Activated naive CD4-positive, alpha-beta T cell treated with anti-CD3 and anti-CD28 coated beads, Interleukin-2, amount 10 ng/mL, durations not matched to agents 7 days and 5 days (primary cell): ENCODE measurements around the gene DPYD.
"Not testable (repeated sequence)": the region's sequence is repeated elsewhere in the genome, so short reads cannot be mapped to it uniquely, and the experiment has no call there.

Experiments
- CTCF ChIA-PET: fragments of 350-600 bp; sonication (Branson Sonifier 250); formaldehyde crosslinking; loops from one replicate; lab custom pipeline; 2021; ENCODE audit warnings: antibody characterized with exemption; lab: Charles Lee
- DNase-seq: peaks from one replicate; pipeline ENCODE4 v3.0.0-alpha.2; 2020
- H3K27ac Mint-ChIP-seq: one replicate; pipeline ENCODE4 v1.8.0; 2021; ENCODE audit warnings: mild to moderate bottlenecking, moderate library complexity, mixed read lengths
- H3K27me3 Mint-ChIP-seq: one replicate; pipeline ENCODE4 v1.8.0; 2021; ENCODE audit warnings: mild to moderate bottlenecking, mixed read lengths
- H3K36me3 Mint-ChIP-seq: one replicate; pipeline ENCODE4 v1.8.0; 2021; ENCODE audit warnings: mixed read lengths
- H3K4me1 Mint-ChIP-seq: one replicate; pipeline ENCODE4 v1.8.0; 2021; ENCODE audit warnings: mixed read lengths
- H3K4me3 Mint-ChIP-seq: one replicate; pipeline ENCODE4 v1.8.0; 2021; ENCODE audit warnings: mild to moderate bottlenecking, moderate library complexity, mixed read lengths
- H3K9me3 Mint-ChIP-seq: one replicate; pipeline ENCODE4 v1.8.0; 2021; ENCODE audit warnings: mixed read lengths

The DPYD gene

DNA sequence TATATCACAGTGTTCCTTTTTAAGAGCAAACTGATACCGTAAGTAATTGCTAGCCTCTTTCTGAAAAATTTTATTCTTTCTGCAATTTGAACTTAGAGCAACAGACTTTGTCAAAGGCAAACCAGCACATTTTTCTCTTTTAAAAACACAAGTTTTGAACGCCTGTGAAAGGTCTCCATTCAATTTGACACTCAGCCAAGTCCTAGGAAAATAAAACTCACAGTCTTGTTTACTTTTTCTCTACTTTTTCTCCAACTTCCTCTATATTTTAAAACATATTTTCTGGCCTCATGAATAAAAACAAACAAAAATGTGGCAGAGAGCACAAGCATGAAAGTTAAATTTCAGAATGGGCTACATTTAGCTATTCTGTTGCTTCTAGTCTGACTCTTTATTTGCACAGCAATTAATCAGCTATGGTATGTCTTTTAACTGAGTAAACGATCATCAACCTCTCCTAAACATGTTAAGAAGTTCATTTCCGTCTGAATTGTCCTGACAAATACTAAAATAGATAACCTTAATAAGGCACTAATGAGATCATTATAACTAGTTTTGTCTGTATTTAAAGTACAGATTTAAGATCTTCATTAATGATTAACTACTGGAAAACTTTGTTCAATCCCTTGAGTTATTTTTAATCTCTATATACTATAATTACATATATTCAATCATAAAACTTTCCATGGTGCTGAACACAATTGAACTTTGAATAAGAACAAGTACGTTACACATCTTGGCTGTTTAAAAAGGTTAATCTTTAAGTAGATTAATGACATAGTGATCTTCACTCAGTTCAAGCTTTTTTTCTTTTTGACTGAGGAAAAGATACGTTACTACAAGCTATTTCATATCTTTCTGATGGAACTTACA lies 648.7 kb downstream of the DPYD start:
- CTCF ChIA-PET: no interaction called here

DNA sequence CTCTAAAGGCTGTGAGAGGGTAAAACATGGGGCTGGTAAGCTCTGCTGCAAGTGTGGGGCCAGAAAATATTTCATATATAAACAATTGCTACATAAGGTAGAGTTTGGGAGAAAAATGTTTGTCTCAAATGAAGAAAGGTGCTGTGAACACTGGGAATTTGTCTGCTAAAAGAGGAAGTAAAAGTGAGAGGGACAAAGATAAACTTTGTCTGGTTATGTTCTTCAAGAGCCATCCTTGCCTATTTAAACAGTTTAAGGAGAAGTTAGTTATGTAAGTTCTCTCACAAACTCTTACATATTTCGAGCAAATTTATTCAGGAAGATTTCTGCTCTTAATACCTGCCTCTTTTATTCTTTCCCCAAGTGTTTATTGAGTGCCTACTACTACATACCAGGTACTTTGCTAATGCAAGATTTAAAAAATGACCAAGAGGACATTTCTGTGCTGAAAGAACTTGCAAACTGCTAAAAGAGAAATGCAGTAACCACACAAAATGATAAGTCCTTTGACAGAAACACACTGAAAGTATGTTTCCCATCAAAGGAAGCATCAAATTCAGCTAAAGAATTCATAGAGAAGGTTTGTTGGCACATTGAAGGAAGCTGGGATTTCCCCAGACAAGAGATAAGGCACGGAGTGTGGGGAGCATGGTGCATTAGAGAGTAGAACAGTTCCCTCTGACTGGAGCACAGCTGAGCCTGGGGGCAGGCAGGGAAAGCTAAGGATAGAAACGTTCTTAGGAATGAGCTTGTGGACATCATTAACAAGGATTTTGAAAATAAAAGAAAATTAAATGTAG lies 650.1 kb downstream of the DPYD start:
- Mint-ChIP-seq H3K9me3 (no peaks in the 10 kb centered on the region), H3K27ac (no peak overlapping the region), H3K27me3 (no peaks in the 10 kb centered on the region), H3K4me3 (no peak overlapping the region), H3K4me1 (no peaks in the 10 kb centered on the region), H3K36me3 (peaks cover 2% of the 10 kb centered on the region)
- no peak for DNase-seq
- CTCF ChIA-PET: no interaction called here

More for the DNA sequence above, 648.7 kb downstream of the DPYD start:
- H3K27me3 Mint-ChIP-seq: no peaks in the 10 kb centered on the region
- no peaks in the 10 kb centered on the region for H3K4me1 Mint-ChIP-seq
- H3K27ac Mint-ChIP-seq: no peak overlapping the region
- DNase-seq: no peak
- H3K9me3 Mint-ChIP-seq: no peaks in the 10 kb centered on the region
- no peak overlapping the region for H3K4me3 Mint-ChIP-seq
- peaks cover 3% of the 10 kb centered on the region for H3K36me3 Mint-ChIP-seq

DNA sequence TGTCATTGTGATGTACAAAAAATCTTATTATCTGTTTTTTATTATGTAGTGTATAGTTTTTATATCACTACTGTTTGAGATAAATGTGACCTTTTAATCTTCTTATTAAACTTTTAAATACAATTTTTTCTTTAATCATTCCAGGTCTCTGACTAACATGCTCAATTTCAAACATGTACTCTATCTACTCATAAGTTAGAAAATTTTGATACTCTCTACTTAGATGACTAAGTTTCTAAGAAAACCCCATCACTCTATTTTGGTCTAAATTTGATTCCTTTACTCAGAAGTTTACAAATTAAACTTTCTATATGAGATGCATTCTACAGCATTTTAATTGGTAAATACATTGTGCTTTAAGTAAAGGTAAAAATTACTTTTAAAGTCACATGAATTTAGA lies 655.2 kb downstream of the DPYD start:
- Mint-ChIP-seq H3K4me3 (no peak overlapping the region), H3K27ac (no peak overlapping the region), H3K27me3 (no peaks in the 10 kb centered on the region), H3K9me3 (no peaks in the 10 kb centered on the region), H3K4me1 (no peaks in the 10 kb centered on the region), H3K36me3 (peaks cover 2% of the 10 kb centered on the region)
- DNase-seq: no peak
- CTCF ChIA-PET: no interaction called here

DNA sequence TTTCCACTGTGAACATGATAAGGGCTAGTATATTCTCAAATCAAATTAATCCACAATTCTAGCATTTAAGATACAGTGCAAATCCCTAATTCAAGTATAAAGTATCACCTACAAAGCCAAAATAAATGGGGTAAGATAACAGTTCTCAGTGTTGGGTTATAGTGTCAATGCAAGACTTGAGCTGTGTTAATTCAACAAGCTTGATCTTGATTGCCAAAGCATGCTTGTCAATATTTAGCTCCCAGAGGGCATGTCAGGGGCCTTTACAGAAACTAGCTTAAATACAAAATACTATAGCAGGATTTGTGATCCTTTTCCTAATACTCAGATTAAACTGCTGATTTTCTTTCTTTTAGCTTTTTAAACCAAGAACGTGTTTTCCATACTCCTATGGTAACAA lies 658.0 kb downstream of the DPYD start:
- Mint-ChIP-seq H3K27me3 (no peaks in the 10 kb centered on the region), H3K4me3 (no peak overlapping the region), H3K36me3 (peaks cover 2% of the 10 kb centered on the region), H3K27ac (no peak overlapping the region), H3K4me1 (no peaks in the 10 kb centered on the region), H3K9me3 (no peaks in the 10 kb centered on the region)
- DNase-seq: no peak
- CTCF ChIA-PET: interaction anchor here (0.6 kb wide), 1 partner anchor 586 kb away, joined by 3 read pairs; no protein-coding TSS in a partner anchor

DNA sequence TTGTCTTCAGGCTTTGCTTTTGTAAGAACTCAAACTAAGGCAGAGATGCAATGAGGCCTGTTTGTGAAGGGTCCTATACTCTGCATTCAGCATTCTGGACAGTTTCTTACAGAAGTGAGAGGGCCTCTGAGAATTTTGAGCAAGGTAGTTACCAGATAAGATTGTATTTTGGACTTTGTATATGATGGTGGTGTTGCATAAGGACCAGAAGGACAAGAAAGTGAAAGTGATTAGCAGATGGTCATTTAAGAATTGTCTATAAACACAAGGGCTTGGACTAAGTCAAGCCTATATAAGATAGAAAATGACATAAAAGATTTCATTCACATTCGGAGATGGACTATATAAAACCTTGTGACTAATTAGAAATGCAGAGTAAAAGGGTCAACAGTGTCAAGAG lies 662.2 kb downstream of the DPYD start:
- CTCF ChIA-PET: no interaction called here
- no peak overlapping the region for H3K27ac Mint-ChIP-seq

DNA sequence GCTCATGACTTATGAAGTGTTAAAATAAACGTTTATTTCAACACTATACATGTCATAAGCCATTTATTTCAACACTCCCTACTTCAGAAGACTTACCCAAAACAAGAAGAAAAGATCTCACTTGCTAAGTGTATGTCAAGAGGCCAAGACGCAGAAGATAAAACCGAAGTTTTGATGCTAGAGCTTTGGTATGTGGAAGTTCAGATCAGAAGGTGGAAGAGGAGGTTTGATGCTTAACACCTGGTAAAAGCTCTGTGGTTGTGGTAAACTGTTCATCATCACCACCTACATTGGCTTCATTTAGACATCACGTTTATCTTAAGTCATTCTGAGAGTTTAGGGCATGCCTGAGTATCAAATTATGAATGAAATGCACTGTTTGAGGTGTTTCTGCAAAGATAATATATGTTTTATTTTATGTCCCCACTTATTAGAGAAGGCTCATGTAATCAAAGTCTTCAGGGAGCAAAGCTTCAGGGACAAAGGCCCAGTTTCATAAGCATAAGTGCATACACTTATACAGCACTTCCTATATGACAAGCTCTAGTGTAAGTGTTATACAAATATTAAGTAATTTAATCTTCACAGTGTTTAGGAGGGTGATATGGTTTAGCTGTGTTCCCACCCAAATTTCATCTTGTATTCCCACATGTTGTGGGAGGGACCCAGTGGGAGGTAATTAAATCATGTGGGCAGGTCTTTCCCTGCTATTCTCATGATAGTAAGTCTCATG lies 665.9 kb downstream of the DPYD start:
- no peaks in the 10 kb centered on the region for H3K27me3 Mint-ChIP-seq
- no peak overlapping the region for H3K27ac Mint-ChIP-seq

More for the DNA sequence above, 662.2 kb downstream of the DPYD start:
- DNase-seq: no peak
- no peak overlapping the region for H3K4me3 Mint-ChIP-seq
- no peaks in the 10 kb centered on the region for H3K4me1 Mint-ChIP-seq
- no peaks in the 10 kb centered on the region for H3K36me3 Mint-ChIP-seq
- H3K27me3 Mint-ChIP-seq: no peaks in the 10 kb centered on the region
- H3K9me3 Mint-ChIP-seq: no peaks in the 10 kb centered on the region

DNA sequence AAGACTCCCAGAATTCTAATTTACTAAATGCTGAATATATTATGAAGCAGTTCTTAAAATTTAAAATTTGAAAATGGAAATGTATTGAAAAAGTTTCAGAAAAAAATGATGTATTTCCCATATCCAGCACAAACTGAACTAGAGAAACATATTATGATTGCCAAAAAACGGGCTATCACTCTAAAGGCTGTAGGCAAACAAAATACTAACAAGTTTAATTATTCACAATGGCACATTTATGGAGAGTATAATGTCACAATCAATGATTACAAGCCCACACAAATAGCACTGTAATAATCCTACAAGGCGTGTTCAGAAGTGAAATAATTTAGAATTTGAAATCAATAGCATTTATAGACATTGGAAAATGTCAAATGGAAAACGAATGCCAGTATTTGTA lies 667.9 kb downstream of the DPYD start:
- H3K27me3 Mint-ChIP-seq: no peaks in the 10 kb centered on the region

More for the DNA sequence above, 665.9 kb downstream of the DPYD start:
- Mint-ChIP-seq H3K4me1 (no peaks in the 10 kb centered on the region), H3K36me3 (peaks cover 1% of the 10 kb centered on the region), H3K4me3 (no peak overlapping the region), H3K9me3 (no peaks in the 10 kb centered on the region)
- DNase-seq: no peak
- CTCF ChIA-PET: no interaction called here

DNA sequence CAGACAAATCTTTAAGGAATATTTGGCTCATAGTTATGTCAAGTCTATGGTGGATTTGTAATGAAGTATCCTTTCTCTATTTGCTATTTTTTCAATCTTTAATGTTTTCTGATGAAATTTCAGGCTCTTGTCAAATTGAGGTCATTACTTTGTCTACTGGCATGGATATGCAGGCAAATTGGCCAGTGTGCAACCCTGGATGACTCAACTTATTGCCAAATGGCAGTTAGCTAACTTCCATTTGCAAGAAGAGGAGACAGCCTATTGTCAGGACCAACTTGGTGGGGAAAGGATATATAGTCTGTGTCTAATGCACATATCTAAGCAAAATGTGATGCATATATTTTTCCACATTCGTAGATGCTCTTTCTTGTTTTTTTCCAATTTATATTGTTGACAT lies 668.8 kb downstream of the DPYD start:
- no peak for DNase-seq
- peaks cover 1% of the 10 kb centered on the region for H3K36me3 Mint-ChIP-seq
- no peak overlapping the region for H3K27ac Mint-ChIP-seq
- no peaks in the 10 kb centered on the region for H3K4me1 Mint-ChIP-seq
- CTCF ChIA-PET: no interaction called here
- peaks cover 3% of the 10 kb centered on the region for H3K9me3 Mint-ChIP-seq
- no peak overlapping the region for H3K4me3 Mint-ChIP-seq
- H3K27me3 Mint-ChIP-seq: no peaks in the 10 kb centered on the region

More for the DNA sequence above, 667.9 kb downstream of the DPYD start:
- DNase-seq: no peak
- H3K27ac Mint-ChIP-seq: no peak overlapping the region
- H3K9me3 Mint-ChIP-seq: peaks cover 3% of the 10 kb centered on the region
- CTCF ChIA-PET: no interaction called here
- peaks cover 1% of the 10 kb centered on the region for H3K36me3 Mint-ChIP-seq
- H3K4me3 Mint-ChIP-seq: no peak overlapping the region
- H3K4me1 Mint-ChIP-seq: no peaks in the 10 kb centered on the region

DNA sequence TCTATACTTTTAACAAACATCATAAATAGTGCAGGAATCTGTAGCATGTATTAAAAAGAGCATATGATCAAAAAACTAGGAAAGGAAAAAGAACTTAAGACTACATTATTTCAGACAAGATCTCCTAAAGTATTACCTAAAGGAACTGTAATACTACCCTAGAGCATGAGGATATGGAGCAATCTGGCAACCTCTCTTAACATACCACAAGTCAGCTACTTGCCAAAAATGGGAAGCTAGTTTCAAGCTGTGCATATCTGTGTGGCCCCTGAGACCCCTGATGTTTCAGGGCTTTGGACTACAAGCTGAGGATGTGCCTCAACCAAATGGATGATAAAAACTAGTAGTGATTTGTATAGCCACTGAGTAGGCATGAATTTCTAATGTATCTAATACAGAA lies 673.6 kb downstream of the DPYD start:
- Mint-ChIP-seq H3K4me1 (no peaks in the 10 kb centered on the region), H3K27ac (no peak overlapping the region), H3K36me3 (peaks cover 1% of the 10 kb centered on the region), H3K4me3 (no peak overlapping the region), H3K9me3 (peaks cover 3% of the 10 kb centered on the region), H3K27me3 (no peaks in the 10 kb centered on the region)
- CTCF ChIA-PET: no interaction called here
- no peak for DNase-seq

DNA sequence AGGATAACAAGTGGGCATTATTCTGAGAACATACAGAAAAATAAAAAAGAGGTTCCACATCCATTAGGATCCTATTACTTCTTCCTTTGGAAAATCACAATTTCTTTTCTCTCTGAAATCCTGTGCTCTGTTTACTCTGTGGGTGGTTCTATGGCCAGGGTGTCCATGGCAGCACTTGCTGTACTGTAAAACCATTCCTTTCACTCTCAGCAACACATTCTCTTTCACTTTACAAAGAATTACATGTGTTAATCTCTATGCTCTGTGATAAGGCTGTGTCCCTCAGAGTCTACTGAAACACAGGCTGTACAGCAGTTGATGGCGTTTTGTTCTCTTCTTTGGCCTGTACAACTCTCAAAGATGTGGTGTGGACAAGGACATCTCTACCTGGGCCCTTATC lies 675.2 kb downstream of the DPYD start:
- CTCF ChIA-PET: no interaction called here

DNA sequence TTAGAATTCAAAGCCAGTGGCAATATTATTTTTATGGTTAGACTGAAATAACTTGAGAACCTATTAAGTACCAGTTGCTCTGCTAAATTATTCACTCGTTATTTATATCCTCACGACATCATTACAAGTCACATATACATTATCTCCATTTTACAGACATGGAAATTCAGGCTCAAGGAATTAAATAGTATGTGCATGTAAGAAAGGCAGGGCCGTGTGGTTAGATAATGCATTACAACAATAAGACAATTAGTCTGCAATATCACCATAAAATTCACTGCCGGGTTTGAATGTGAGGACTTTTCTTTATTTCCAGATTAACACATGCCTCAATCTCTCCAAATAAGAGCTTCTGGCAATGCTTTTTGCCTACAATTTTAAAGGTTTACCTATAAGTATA lies 675.8 kb downstream of the DPYD start:
- CTCF ChIA-PET: no interaction called here
- no peaks in the 10 kb centered on the region for H3K36me3 Mint-ChIP-seq
- DNase-seq: no peak

More for the DNA sequence above, 675.2 kb downstream of the DPYD start:
- Mint-ChIP-seq H3K4me3 (no peak overlapping the region), H3K4me1 (no peaks in the 10 kb centered on the region), H3K9me3 (peaks cover 3% of the 10 kb centered on the region), H3K36me3 (peaks cover 1% of the 10 kb centered on the region), H3K27ac (no peak overlapping the region), H3K27me3 (no peaks in the 10 kb centered on the region)
- no peak for DNase-seq

DNA sequence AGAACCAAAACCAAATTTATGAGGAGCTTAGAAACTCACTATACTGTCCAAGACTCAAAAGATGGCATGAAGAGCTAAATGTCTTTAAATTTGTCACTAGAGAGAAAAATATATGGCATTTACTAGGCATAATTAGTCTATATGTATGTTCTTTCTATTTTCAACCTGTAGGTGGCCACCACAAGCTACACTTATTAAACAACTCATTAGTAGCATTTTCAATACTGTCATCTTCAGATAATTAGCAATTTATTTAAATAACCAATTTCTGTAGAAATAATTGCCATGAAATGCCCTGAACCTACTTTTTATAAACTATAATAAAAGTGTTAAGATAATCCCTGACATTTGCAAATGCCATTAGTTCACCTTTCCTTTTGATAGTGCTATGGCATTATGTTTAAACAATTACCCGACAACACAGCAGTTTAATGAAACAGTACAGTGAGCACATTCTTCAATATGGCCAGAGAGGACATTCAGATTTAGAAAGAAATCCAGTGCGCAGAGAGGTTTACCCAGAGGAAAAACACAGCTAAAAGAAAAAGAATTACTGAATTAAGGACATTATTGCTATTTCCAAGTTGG lies 676.8 kb downstream of the DPYD start:
- Mint-ChIP-seq H3K9me3 (peaks cover 3% of the 10 kb centered on the region), H3K27ac (no peak overlapping the region), H3K36me3 (no peaks in the 10 kb centered on the region), H3K4me3 (no peak overlapping the region), H3K27me3 (no peaks in the 10 kb centered on the region), H3K4me1 (no peaks in the 10 kb centered on the region)
- CTCF ChIA-PET: interaction anchor here (0.8 to 1.8 kb wide), 3 partner anchors 16 to 807 kb away, joined by 3 to 7 read pairs (median 4); no protein-coding TSS in a partner anchor
- no peak for DNase-seq

More for the DNA sequence above, 675.8 kb downstream of the DPYD start:
- Mint-ChIP-seq H3K9me3 (peaks cover 3% of the 10 kb centered on the region), H3K4me1 (no peaks in the 10 kb centered on the region), H3K27me3 (no peaks in the 10 kb centered on the region), H3K27ac (no peak overlapping the region), H3K4me3 (no peak overlapping the region)

DNA sequence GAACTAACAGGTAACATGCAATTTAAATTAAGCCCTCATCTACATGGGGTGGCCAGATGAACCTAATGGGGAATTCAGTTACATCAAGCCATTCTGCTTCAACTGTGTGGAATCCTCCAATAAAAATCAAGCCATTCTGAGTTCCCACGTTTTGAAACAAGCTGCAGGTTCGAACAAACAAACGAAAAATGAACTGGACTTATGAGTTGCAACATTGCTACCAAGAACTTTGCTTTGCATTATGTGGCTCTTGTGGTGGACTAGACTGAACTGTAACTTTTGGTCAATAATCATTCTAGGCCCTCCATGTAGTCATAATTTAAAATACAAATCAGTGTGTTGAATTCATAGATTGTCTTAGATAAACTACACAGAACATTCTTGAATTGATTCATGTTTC lies 682.0 kb downstream of the DPYD start:
- Mint-ChIP-seq H3K36me3 (peaks cover 8% of the 10 kb centered on the region), H3K27ac (no peak overlapping the region), H3K27me3 (no peaks in the 10 kb centered on the region), H3K4me1 (no peaks in the 10 kb centered on the region), H3K4me3 (no peak overlapping the region), H3K9me3 (no peaks in the 10 kb centered on the region)
- CTCF ChIA-PET: no interaction called here
- no peak for DNase-seq

DNA sequence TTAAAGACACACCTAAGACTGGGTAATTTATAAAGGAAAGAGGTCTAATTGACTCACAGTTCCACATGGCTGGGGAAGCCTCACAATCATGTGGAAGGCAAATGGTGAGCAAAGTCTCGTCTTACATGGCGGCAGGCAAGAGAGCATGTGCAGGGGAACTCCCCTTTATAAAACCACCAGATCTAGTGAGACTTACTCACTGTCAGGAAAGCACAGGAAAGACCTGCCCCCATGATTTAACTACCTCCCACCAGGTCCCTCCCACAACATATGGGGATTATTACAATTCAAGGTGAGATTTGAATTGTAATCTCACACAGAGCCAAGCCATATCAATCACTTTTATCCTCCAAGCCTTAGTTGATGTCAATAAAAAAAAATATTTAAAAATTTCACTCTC lies 689.5 kb downstream of the DPYD start:
- H3K4me3 Mint-ChIP-seq, CTCF ChIA-PET, H3K4me1 Mint-ChIP-seq, H3K27ac Mint-ChIP-seq, H3K27me3 Mint-ChIP-seq, DNase-seq, H3K9me3 Mint-ChIP-seq: not testable (repeated sequence)
- H3K36me3 Mint-ChIP-seq: peaks cover 29% of the 10 kb centered on the region
